Stimulated activated CD8-positive, alpha-beta memory T cell treated with anti-CD3 and anti-CD28 coated beads, Interleukin-12 subunit alpha, Interleukin-12 subunit beta, amount 100 ng/mL, for 4 hours (primary cell): Measurements from ENCODE around the gene SPATA46.

Experiments
- DNase-seq: peaks from one replicate; pipeline ENCODE4 v3.0.0-alpha.2; 2020; ENCODE audit warnings: low read depth

SPATA46 gene

GRCh38 chr1:162373541-162374260, 3.0 kb downstream of the SPATA46 start:
- no peak for DNase-seq

- DNase-seq, result no peak
Measured at GRCh38 chr1:162373072-162373427, 3.6 kb downstream of the SPATA46 start.

- DNase-seq, result no peak
Measured at GRCh38 chr1:162372159-162373071, 4.2 kb downstream of the SPATA46 start.

GRCh38 chr1:162371611-162372010, 5.0 kb downstream of the SPATA46 start:
- no peak for DNase-seq

GRCh38 chr1:162370721-162371120, 5.9 kb downstream of the SPATA46 start:
- no peak for DNase-seq

- no peak for DNase-seq
Measured at GRCh38 chr1:162370161-162370560, 6.5 kb downstream of the SPATA46 start.

GRCh38 chr1:162369571-162369970, 7.1 kb downstream of the SPATA46 start:
- DNase-seq, result no peak

- no peak for DNase-seq
Measured at GRCh38 chr1:162368451-162368850, 8.2 kb downstream of the SPATA46 start.

GRCh38 chr1:162367772-162368171, 8.9 kb downstream of the SPATA46 start:
- no peak for DNase-seq

- DNase-seq, result no peak
Measured at GRCh38 chr1:162367073-162367472, 9.6 kb downstream of the SPATA46 start.

GRCh38 chr1:162366671-162367070, 10.0 kb downstream of the SPATA46 start:
- no peak for DNase-seq

- DNase-seq, result no peak
Measured at GRCh38 chr1:162366149-162366548, 10.5 kb downstream of the SPATA46 start.

GRCh38 chr1:162365284-162366020, 11.2 kb downstream of the SPATA46 start:
- DNase-seq, result no peak

GRCh38 chr1:162364498-162364897, 12.2 kb downstream of the SPATA46 start:
- DNase-seq, result no peak

- DNase-seq, result no peak
Measured at GRCh38 chr1:162363823-162364222, 12.8 kb downstream of the SPATA46 start.

- DNase-seq, result no peak
Measured at GRCh38 chr1:162361349-162361748, 15.3 kb downstream of the SPATA46 start.

- no peak for DNase-seq
Measured at GRCh38 chr1:162360874-162361260, 15.8 kb downstream of the SPATA46 start.

- DNase-seq, result no peak
Measured at GRCh38 chr1:162360237-162360873, 16.3 kb downstream of the SPATA46 start.

GRCh38 chr1:162359523-162360236, 17.0 kb downstream of the SPATA46 start:
- DNase-seq, result no peak

- no peak for DNase-seq
Measured at GRCh38 chr1:162358928-162359327, 17.7 kb downstream of the SPATA46 start.

- DNase-seq, result no peak
Measured at GRCh38 chr1:162357681-162358266, 18.9 kb downstream of the SPATA46 start.
